ENCODE results near the gene CTDSPL.

The CTDSPL gene

DNA sequence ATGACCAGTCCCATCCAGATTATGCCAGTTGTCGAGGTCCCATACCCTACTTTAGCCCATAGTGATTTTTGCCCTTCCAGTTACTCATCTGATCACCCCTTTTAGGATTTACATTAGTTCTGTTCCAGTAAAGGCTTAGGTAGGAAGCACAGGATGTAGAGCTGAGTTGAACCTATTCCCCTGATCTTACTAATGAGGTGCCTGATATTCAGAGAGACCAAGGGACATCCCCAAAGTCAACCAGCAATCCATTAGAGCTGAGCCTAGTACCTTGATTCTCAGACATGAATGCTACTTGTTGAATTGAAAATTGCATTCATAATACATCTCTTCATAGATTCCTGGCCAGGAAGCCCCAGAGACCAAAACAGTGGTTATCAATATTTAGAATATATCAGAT is 24.7 kb downstream of the CTDSPL start:
- no peaks in the 10 kb centered on the region for H4K20me1 ChIP-seq (ENCODE audit: insufficient read depth)
- TF ChIP-seq, protein P1, sequence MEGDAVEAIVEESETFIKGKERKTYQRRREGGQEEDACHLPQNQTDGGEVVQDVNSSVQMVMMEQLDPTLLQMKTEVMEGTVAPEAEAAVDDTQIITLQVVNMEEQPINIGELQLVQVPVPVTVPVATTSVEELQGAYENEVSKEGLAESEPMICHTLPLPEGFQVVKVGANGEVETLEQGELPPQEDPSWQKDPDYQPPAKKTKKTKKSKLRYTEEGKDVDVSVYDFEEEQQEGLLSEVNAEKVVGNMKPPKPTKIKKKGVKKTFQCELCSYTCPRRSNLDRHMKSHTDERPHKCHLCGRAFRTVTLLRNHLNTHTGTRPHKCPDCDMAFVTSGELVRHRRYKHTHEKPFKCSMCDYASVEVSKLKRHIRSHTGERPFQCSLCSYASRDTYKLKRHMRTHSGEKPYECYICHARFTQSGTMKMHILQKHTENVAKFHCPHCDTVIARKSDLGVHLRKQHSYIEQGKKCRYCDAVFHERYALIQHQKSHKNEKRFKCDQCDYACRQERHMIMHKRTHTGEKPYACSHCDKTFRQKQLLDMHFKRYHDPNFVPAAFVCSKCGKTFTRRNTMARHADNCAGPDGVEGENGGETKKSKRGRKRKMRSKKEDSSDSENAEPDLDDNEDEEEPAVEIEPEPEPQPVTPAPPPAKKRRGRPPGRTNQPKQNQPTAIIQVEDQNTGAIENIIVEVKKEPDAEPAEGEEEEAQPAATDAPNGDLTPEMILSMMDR (conservative IDR thresholded peaks at IDR 0.05; ENCODE audit: low read depth, low read length), result no peak
- no peak overlapping the region for H3K9ac ChIP-seq
- no peak overlapping the region for H2AFZ ChIP-seq (ENCODE audit: low read depth)
- no peak overlapping the region for H3K4me3 ChIP-seq (IDR thresholded peaks at IDR 0.05; ENCODE audit: insufficient read depth, low read depth, low read length)
- no peaks in the 10 kb centered on the region for H3K79me2 ChIP-seq (ENCODE audit: insufficient read depth, low read depth)
- no peaks in the 10 kb centered on the region for H3K27me3 ChIP-seq (ENCODE audit: insufficient read depth, low read depth)
- no peak overlapping the region for H3K4me2 ChIP-seq
- H3K36me3 ChIP-seq (ENCODE audit: insufficient read depth), result no peaks in the 10 kb centered on the region
- peaks cover 5% of the 10 kb centered on the region for H3K4me1 ChIP-seq (ENCODE audit: low read depth, poor library complexity, severe bottlenecking)
- no peak overlapping the region for H3K27ac ChIP-seq

- Histone ChIP-seq H3K4me3 (IDR thresholded peaks at IDR 0.05; ENCODE audit: insufficient read depth, low read depth, low read length) (no peak overlapping the region), H3K4me1 (ENCODE audit: low read depth, poor library complexity, severe bottlenecking) (peaks cover 10% of the 10 kb centered on the region), H4K20me1 (ENCODE audit: insufficient read depth) (no peaks in the 10 kb centered on the region), H3K27me3 (ENCODE audit: insufficient read depth, low read depth) (no peaks in the 10 kb centered on the region), H2AFZ (ENCODE audit: low read depth) (no peak overlapping the region), H3K79me2 (ENCODE audit: insufficient read depth, low read depth) (no peaks in the 10 kb centered on the region), H3K36me3 (ENCODE audit: insufficient read depth) (no peaks in the 10 kb centered on the region), H3K9ac (no peak overlapping the region), H3K4me2 (no peak overlapping the region), H3K27ac (no peak overlapping the region)
- TF ChIP-seq, protein P1 (conservative IDR thresholded peaks at IDR 0.05; ENCODE audit: low read depth, low read length), result no peak
These were observed 25.4 kb downstream of the CTDSPL start for GRCh38 chr3:37887062-37887461.

GRCh38 chr3:37887824-37888223 is 26.1 kb downstream of the CTDSPL start:
- no peaks in the 10 kb centered on the region for H4K20me1 ChIP-seq (ENCODE audit: insufficient read depth)
- no peak overlapping the region for H2AFZ ChIP-seq (ENCODE audit: low read depth)
- no peak overlapping the region for H3K4me3 ChIP-seq (IDR thresholded peaks at IDR 0.05; ENCODE audit: insufficient read depth, low read depth, low read length)
- no peaks in the 10 kb centered on the region for H3K79me2 ChIP-seq (ENCODE audit: insufficient read depth, low read depth)
- H3K4me2 ChIP-seq, result no peak overlapping the region
- H3K9ac ChIP-seq, result no peak overlapping the region
- H3K36me3 ChIP-seq (ENCODE audit: insufficient read depth), result no peaks in the 10 kb centered on the region
- no peaks in the 10 kb centered on the region for H3K27me3 ChIP-seq (ENCODE audit: insufficient read depth, low read depth)
- H3K27ac ChIP-seq, result no peak overlapping the region
- TF ChIP-seq, protein P1 (conservative IDR thresholded peaks at IDR 0.05; ENCODE audit: low read depth, low read length), result no peak
- H3K4me1 ChIP-seq (ENCODE audit: low read depth, poor library complexity, severe bottlenecking), result peaks cover 10% of the 10 kb centered on the region

GRCh38 chr3:37888421-37888820 is 26.7 kb downstream of the CTDSPL start:
- H3K79me2 ChIP-seq (ENCODE audit: insufficient read depth, low read depth), result no peaks in the 10 kb centered on the region
- no peak overlapping the region for H3K4me2 ChIP-seq
- H3K4me1 ChIP-seq (ENCODE audit: low read depth, poor library complexity, severe bottlenecking), result peaks cover 10% of the 10 kb centered on the region
- H3K9ac ChIP-seq, result no peak overlapping the region
- H3K36me3 ChIP-seq (ENCODE audit: insufficient read depth), result no peaks in the 10 kb centered on the region
- no peaks in the 10 kb centered on the region for H4K20me1 ChIP-seq (ENCODE audit: insufficient read depth)
- H3K27ac ChIP-seq, result no peak overlapping the region
- H2AFZ ChIP-seq (ENCODE audit: low read depth), result no peak overlapping the region
- TF ChIP-seq, protein P1 (conservative IDR thresholded peaks at IDR 0.05; ENCODE audit: low read depth, low read length), result no peak
- no peaks in the 10 kb centered on the region for H3K27me3 ChIP-seq (ENCODE audit: insufficient read depth, low read depth)
- no peak overlapping the region for H3K4me3 ChIP-seq (IDR thresholded peaks at IDR 0.05; ENCODE audit: insufficient read depth, low read depth, low read length)

Measured in KMS-11 (cell line).